Activated naive CD4-positive, alpha-beta T cell treated with anti-CD3 and anti-CD28 coated beads, Interleukin-2, amount 50 U/mL, for 16 hours (primary cell): ENCODE data around the gene NFS1.

Source experiments
- DNase-seq: peaks from one replicate; pipeline ENCODE4 v3.0.0-alpha.2; 2020

NFS1 gene

DNA sequence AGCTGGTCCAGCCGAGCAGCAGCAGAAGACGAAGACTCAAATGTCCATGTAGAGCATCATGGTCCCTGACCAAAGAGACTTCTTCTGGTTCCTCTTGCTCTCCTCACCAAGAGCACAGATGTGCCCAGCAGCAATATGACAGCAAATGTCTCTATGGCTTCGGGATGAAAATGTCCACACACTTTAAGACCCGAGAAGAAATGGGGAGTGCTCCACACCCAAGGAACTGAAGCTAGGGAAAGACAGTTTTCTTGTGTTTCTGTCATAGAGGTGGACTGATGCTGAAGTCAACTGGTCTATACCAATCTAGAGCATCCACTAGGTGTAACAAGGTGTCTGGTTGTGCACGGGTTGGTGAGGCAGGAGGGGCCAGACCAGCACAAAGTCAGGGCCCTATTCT lies 29.9 kb downstream of the NFS1 start:
- DNase-seq: no peak

DNA sequence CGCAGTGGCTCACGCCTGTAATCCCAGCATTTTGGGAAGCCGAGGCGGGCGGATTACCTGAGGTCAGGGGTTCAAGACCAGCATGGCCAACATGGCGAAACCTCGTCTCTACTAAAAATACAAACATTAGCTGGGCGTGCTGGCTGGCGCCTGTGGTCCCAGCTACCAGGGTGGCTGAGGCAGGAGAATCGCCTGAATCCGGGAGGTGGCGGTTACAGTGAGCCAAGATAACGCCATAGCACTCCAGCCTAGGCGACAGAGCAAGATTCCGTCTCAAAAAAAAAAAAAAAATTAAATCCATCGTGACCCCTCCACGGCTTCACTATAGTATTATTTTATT lies 33.2 kb downstream of the NFS1 start:
- DNase-seq: no peak

DNA sequence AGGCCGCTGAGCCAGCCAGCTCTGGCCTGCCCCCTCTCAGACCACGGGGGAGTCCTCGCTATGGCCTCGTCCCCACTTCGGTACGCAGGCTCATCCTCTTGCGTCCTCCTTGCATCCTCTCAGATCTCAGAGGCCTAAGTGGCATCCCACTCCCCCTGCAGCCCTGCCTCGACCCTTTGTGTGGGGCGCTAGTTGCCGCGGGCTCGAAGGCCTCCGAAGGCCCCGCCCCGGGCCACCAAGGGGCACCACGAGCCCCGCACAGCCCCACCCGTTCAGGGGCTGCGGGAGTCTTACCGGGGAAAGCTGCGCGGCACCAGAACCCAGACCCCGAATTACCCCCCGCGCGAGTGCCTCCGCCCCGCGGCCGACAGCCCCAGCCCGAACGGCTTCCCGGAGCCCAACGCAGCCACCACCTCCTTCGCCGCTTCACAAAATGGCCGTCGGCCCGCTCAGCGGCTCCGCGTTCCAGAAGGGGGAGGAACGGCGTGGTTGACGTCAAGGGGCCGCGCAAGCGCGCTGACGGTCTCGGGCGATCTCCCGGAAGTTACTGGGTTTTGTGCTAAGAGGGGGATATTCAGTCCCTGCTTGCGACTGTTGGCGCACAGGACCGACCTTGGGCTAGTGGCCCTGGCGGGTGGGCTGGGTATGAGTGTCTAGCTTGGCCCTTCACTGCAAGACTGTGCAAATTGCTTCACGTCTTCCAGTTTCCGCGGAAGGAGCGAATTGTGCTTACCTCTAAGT lies 34.5 kb downstream of the NFS1 start, which contains the start of the genes CPNE1 and RBM12:
CPNE1 (minus strand) TSS at position 435 of the 741 bp plus-strand sequence. CDS start 31,977 bp downstream, outside the sequence.
RBM12 (minus strand) TSS at position 435 of the 741 bp plus-strand sequence. CDS start 9,578 bp downstream, outside the sequence.
- peak; percentile 91 for DNase-seq

DNA sequence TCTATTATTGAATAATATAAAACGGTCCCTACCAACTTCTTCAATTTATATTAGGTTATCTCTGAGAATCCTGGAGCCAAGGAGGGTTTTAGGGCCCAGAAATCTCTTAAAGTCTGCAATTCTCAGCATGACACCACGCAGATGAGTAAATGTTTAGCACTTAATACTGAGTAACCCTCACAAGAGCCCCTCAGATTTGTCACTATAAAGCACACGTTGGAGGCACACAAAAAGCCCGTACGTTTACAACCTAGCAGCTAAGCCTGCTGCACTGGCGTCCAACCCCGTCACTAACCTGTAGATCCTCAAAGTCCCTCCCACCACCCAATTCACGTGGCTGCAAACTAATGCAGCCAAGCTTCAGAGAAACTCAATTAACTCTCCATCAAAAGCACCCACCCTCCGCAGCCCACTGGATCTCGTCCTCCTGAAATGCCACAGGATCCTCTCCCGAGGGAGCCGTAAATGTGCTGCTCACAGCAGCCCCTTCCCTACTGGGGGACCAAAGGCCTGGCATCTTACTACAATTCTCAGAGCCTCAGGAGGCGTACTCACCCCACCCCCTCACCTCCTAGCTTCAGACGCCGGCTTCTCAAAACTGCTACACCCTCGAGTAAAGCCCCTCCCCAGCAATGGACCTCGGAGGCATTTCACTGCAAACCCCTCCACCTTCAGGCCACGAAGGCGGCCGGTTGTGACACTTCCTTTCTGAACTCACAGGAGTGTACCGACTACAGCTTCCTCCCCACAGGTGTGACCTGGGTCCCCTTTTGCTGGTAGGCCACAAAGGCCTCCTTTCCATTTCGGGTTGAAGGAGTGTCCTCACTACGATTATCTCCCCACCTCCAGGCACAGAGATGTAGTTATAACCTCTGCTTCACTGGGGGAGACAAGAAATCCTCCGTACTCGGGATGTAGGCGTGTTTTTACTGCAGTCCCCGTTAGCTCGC lies 35.4 kb downstream of the NFS1 start:
- peak; percentile 69 for DNase-seq

DNA sequence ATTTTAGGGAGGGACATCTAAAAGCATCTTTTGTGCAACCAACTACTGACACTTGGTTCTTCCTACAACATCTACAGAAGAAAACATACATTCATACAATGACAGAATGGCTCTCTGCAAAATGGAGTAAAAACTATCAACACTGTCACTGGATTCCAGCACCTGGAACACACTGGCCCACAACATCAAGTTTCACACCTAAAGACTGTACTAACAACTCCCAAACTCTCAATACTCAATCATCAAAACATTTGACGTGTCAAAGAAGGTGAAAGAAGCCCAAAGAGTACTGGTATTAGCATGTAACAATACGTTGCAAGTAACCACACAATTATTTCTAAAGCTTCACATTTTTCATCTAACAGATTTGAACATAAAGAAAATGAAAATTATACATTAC lies 36.6 kb downstream of the NFS1 start:
- no peak for DNase-seq

DNA sequence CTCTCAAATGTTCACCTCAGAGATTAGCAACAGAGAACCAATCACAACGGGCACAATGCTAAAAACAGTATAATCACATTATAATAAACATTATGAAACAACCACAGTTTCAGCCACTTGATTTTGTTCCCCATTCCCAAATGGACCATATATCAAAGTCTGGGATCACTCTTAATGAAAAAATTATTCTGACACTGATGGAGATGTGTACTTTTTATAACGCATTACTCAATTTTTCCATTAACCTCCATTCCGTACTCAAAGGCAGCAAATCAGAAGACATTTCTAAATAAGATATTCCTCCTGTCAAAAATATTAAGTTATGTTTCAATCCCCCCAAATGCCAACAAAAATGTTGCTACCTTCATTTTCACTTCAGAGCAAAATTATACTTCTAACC lies 37.2 kb downstream of the NFS1 start:
- no peak for DNase-seq

DNA sequence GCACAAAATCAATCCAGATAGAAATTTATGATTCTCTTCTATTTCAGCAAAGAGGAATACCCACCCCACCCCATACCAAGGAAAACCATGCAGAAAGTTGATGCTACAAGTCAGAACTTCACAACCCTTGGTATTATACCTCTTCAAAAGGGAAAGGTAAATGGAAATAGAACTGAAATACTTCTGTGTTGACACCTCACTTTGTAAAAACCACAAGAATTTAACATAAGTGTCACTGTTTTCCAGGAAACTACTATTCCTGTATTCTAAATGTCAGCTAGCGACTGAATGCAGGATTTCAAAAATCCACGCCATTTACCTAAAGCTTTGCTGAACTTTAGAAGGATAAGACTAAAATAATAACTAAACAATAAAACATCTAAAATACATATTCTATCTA lies 38.1 kb downstream of the NFS1 start:
- DNase-seq: no peak

DNA sequence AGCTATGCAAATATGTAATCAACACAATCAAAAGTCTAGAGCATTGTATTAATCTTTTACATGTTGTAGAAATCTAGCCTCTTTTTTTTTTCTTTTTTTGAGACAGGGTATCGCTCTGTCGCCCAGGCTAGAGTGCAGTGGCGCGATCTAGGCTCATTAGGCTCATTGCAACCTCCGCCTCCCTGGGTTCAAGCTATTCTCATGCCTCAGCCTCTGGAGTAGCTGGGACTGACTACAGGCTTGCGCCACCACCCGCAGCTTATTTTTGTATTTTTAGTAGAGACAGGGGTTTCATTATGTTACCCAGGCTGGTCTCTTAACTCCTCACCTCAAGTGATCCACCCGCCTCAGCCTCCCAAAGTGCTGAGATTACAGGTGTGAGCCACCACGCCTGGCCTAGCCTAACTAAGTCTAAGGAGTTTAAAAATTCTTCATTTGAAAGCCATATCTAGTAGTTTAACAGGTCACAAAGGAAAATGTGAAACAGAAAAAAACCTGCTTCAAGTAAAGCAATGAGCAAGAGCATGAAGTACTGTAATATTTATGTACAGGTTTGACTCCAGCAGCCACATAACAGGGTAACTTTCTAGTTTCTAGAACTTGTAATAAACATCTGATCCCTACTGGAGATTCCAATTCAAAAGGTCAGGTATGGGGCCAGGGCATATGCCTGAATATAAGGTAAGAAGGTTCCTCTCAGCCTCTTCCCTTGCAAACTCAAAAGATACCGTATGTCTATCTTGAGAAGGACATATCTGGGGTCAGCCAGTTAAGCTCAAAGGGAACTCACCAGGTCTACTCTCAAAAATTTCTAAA lies 38.8 kb downstream of the NFS1 start:
- DNase-seq: peak; percentile 63

DNA sequence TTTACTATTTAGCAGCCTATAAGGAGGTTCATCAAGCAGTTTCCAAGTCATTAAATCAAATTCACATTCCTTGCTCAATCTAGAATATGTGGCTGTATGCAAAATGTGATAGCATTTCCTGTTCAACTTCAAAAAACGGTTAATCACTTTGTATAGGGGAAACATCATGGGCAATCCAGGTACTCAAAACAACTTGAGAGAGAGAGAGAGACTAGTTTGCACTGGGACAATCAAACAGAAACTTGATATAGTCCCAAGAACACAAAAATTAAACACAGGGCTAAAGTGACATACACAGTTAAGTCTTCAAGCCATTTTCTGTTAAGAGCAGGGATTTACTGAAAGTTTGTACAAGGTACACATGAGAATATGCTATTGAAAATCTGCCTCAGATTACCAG lies 41.9 kb downstream of the NFS1 start:
- no peak for DNase-seq

DNA sequence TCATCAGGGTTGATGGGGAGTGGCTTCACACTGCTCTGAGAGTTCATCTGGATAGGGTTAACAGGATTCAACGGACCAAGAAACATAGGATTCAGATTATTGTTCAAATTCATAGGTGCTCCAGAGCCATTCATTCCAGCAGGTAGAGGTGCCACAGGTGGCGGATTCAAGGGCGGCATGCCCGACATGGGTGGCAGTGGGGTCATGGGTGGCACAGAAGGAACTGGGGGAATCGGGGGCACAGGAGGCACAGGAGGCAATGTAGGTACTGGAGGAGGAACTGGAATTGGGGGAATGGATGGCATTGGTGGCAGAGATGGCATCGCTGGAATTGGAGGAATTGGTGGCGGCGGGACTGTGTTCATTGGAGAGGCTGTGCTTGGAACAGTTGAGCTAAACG lies 44.7 kb downstream of the NFS1 start:
- DNase-seq: no peak

DNA sequence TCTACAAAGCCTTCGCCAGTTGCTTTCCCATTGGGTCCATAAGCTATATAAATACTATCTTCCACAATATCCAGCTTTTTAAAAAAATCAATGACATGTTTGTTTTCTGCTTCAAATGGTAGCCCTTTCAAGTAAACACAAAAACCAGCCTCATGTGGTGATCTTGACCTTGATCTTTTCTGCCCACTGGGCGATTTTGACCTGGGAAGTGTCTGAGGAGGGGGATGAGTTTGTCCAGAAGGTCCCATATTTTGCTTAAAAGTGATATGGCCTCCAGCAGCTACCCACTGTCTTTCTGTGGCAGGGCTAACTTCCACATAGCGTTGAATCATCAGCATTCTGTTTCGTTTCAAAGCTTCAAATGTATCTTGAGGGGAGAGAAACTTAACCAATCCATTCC lies 45.3 kb downstream of the NFS1 start:
- DNase-seq: no peak

DNA sequence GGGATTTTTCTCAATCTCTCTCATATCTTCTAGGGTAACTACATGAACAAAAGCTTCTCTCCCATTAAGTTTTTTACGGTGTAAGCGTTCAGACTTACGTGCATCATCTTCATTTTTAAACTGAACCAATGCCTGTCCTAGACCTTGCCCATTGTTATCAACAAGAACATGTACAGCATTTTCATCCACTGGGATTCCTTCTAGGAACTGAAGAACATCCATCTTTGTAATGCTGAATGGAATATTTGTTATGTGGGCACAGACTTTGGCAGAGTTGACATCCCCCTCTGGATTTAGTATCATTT lies 45.8 kb downstream of the NFS1 start:
- no peak for DNase-seq

DNA sequence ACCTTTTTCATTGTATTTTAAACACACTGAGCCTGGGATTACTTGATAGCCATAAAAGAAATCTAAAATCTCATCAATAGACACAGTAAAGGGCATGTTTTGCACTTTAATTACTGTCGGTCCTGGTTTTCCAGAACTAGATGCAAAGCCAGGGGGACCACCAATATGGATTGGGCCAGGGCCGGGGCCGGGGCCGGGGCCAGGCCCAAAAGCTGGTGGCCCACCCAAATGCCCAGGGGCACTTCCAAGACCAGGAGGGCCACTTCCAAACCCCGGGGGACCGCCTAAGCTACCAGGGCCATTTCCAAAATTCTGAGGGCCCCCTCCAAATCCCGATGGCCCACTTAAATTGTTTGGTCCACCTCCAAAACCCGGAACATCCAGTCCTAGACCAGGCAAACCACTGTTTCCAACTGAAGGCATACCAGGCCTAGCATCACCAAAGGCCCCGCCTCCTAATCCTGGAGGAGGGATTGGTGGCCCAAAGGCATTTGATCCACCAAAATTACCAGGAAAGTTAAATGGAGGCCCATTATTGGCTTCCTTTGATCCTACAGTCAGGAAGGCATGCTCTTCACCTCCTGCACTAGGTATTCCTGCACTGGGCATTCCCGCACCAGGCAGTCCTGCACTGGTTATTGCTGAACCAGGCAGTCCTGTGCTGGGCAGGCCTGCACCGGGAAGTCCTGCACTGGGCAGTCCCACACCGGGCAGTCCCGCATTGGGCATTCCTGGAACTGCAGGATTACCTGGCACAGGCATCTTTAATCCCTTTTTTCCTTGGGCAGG lies 46.3 kb downstream of the NFS1 start:
- DNase-seq: no peak

DNA sequence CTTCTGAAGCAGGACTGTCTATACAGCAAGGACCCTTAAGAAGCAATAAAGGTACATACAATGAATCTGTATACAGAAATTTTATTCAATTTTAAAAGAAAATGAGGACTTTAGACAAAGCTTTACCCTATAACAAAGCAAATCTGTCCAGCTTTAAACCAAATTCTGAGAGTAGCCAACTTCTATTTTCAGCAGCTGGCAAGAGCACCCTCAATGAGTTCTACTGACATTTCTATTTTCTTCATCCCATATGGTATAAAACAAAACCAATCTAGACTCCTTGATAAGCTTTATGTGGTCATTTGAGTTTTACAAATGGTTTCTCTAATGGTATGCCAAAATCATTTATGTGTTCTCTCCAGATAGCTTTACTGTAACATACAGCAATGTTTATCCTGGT lies 47.2 kb downstream of the NFS1 start:
- DNase-seq: no peak

DNA sequence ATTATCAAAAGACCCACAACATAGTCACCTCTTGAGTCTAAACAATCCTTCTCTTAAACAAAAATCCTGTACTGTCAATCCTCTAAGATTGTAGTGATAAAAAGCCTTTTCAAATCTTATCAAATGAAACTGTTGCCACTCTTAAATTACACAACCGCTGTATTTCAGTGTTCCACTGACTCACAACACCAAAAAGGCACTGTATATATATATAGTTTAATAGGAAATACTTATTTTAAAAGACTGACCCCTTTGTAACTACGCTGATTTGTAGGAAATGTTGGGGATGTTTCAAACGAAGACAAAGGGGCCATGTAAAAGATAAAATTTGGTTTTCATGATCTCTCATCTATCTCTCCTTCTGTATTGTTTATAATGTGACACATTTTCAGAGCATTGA lies 48.5 kb downstream of the NFS1 start:
- DNase-seq: no peak

DNA sequence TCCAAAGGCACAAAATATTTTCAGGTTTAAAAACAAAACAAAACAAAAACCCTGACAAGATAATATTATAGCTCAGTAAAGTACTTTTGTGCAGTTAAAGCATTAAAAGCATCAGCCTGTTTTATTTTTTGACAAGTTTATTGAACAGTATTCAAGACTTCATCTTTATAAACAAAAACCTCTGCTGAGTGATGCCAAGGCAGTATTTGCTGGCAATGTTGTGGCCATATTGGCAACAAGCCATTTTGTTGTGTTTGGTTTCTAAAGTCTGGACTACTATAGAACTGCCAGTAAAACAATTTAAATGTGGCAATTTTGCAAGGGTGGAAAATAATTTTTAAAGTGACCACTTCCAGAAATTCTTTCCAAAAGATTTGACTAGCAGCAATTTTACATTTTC lies 50.3 kb downstream of the NFS1 start:
- DNase-seq: no peak

DNA sequence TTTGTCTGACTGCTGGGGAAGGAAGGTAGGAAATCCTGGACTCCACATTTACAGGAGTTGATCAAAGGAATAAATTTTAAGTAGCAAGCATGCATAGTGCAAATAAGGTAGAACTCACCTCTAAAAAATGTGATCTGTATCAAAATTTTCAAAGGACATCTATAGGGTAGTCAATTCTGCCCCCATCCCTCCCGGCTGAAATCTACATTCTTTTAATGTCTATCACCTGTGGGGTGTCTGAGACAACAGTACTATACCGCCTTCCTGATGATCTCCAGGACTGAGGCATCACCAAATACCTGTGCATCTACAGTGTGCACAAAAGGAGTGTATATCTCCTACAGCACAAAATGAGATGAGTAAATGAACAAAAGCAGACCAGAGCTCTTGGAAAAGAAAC lies 54.3 kb downstream of the NFS1 start:
- no peak for DNase-seq

DNA sequence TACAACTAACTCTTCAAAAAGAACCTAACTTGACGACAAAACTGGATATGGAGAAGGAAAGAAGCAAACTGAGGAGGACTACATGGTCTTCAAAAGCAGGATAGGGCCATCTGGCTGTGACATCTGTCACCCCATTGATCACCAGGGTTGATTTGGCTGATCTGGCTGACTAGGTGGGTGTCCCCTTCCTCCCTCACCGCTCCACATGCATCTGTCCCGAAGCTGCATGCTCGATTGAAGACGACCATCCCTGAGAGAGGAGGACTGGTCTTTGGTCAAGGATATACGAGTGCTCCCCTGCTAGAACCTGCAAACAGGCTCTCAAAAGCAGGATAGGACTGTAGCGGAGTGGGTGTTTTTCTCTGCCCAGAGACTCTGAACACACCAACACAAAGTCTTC lies 56.1 kb downstream of the NFS1 start:
- no peak for DNase-seq

DNA sequence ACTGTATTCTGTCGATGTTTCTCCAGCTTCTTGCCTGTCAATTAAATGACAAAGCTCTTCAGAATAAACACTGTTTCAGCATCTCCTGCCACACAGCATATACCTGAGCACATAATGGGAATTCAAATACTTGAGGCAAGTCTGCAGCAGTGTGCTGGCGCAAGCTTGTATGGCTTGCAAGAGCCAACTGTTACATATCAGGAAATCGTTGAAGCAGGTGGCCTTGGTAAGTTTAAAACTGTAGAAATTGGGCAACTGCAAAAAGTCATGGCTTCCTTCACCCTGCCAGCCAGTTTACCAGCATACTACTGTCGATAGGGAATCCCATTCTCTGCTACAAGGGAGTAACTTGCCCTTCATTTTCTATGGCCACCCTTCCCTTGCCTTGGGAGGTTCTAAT lies 57.4 kb downstream of the NFS1 start:
- no peak for DNase-seq

DNA sequence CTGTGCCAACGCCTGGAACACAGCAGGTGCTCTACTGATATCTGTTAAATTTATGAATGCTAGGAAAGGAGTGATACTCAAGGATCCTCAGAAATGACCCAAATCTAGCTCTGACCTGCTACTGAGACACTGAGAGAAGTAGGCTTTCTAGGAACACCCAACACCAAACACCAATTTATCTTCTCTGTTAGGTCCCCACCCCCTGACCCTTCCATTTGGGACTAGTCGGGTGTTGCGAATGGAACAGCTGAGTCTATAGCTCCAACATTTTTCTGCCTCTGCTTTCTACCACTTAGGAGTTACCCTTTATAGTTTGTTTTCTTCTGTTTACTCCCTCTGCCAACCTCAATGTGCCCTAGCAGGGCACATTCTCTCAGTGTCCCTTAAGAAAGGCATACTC lies 58.4 kb downstream of the NFS1 start:
- no peak for DNase-seq

DNA sequence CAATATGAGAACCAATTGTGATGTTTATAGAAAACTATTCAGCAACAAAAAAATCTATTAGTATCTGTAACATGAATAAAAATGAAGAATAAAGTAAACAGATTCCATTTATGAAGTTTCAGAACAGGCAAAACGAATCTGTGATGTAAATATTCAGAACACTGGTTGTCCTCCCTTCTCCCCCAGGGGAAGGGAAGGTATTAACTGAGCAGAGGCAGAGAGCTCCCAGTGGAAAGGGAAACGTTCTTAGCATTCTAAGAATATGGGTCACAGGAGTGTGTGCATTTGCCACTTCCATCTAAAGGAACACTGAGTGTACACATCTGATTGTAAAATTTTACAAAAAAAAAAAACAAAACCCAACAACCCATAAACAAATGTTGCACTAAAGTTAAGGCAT lies 60.4 kb downstream of the NFS1 start:
- no peak for DNase-seq

DNA sequence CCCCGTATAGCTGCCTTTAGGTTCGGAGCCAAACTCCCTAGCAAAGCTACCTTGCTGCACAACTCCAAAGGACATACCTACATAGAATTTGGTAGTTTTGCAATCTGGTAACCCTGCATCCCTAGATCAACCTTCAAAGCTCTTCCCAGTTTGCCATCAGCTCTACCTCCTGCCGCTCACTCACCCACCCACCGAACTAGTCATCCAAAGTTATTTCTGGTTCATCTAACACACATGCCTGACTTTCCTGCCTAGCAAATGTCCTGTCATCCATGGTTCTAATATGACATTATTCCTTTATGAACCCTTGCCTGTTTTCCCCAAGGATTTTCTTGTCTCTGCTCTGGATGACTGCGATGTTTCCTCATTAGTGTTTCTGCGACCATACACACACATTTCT lies 61.9 kb downstream of the NFS1 start:
- DNase-seq: no peak

DNA sequence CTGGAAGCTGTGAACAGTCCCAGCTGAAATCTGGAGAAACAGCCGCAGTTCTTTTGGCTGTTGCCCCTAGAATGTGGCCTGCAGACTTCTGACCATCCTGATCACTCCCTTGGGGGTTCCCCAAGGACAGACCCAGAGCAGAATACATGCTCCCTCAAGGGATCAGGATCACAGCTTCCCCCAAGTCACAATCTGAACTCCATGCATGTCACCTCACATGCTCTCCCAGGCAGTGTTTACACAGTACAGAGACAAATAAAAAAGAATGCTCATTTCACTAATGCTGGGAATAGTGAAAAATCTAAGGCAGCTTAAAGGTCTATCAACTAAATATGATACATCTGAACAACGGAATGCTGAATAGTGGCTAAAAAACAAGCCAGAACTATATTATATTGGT lies 63.1 kb downstream of the NFS1 start:
- no peak for DNase-seq
